ENCODE results near the gene PCBP1.
"Not testable (repeated sequence)": the region's sequence is repeated elsewhere in the genome, so short reads cannot be mapped to it uniquely, and the experiment has no call there.

PCBP1 gene

DNA sequence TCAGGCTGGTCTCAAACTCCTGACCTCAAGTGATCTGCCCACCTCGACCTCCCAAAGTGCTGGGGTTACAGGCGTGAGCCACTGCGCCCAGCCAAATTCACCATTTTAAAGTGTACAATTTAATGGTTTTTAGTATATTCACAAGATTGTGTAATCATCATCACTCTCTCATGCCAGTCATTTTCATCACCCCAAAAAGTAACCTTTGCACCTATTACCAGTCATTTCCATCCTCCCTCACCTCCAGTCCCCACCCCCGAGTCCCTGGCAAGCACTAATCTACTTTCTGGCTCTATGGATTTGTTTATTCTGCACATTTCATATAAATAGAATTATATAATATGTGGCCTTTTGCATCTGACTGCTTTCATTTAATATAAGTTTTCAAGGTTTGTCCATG is 10.8 kb downstream of the PCBP1 start:
- no peak for DNase-seq (ENCODE audit: low read depth in 2 of 2)

DNA sequence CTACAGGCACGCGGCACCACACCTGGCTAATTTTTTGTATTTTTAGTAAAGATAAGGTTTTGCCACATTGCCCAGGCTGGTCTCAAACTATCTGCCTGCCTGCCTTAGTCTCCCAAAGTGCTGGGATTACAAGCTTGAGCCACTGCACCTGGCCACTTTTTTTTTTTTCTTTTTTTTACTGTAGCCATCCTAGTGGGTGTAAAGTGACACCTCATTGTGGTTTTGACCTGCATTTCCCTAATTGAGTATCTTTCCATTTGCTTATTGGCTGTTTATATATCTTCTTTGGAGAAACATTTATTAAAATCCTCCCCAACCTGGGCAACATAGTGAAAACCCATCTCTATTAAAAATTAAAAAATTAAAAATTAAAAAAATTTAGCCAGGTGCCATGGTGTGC is 12.0 kb downstream of the PCBP1 start:
- no peak for DNase-seq (ENCODE audit: low read depth in 2 of 2)

- no peak for DNase-seq (ENCODE audit: low read depth in 2 of 2)
Measured at GRCh38 chr2:70101174-70101573, 13.9 kb downstream of the PCBP1 start.

GRCh38 chr2:70101686-70102085 is 14.4 kb downstream of the PCBP1 start:
- DNase-seq (ENCODE audit: low read depth in 2 of 2), result not testable (repeated sequence)

GRCh38 chr2:70102323-70102905 is 15.1 kb downstream of the PCBP1 start:
- DNase-seq (ENCODE audit: low read depth in 2 of 2), result not testable (repeated sequence)

- no peak for DNase-seq (ENCODE audit: low read depth in 2 of 2)
Measured at GRCh38 chr2:70103531-70104061, 16.3 kb downstream of the PCBP1 start.

DNA sequence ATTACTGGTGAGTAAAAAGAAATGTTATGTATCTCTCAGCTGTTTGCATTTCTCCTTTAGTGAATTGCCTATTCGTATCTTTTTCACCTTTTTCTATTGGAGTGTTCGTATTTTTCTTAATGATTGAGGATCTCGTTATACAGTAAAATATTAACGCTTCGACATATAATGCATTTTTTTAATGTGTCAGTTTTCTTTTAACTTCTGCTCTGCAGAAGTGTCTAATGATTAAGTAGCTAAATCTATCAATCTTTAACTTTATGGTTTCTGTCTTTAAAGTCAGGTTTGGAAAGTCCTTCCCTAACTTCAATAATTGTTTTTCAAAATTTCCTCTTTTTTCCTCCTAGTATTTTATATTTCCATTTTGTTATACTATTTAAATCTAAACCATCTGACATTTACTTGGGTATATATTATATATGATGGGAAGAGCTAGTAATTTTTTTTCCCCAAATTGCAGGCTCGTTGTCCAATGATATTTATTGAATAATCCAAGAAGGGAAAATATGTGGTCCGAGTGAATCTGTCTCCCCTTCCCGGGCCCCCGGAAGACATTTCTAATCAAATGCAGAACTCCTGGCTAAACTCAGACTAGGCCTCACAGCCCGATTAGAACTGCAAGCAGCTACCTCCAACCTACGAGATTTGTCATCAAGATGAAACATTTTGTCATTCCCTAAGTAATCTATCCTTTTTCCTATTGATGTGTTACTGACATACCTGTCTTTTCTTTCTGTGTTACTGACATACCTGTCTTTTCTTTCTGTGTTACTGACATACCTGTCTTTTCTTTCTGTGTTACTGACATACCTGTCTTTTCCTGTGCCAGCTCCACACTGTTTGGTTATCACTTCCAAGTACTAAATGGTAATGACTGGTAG is 17.2 kb downstream of the PCBP1 start:
- DNase-seq (ENCODE audit: low read depth in 2 of 2), result no peak

DNA sequence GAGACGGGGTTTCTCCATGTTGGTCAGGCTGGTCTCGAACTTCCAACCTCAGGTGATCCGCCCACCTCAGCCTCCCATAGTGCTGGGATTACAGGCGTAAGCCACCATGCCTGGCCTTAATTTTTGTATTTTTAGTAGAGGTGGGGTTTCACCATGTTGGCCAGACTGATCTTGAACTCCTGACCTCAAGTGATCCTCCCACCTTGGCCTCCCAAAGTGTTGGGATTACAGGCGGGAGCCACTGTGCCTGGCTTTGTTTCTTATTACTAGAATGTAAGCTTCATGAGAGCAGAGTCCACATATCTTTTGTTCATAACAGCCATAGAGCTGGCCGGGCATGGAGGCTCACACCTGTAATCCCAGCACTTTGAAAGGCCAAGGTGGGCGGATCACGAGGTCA is 18.9 kb downstream of the PCBP1 start:
- not testable (repeated sequence) for DNase-seq (ENCODE audit: low read depth in 2 of 2)

- DNase-seq (ENCODE audit: low read depth in 2 of 2), result not testable (repeated sequence)
Measured at GRCh38 chr2:70110397-70110796, 23.1 kb downstream of the PCBP1 start.

GRCh38 chr2:70111752-70112591 is 24.7 kb downstream of the PCBP1 start:
- no peak for DNase-seq (ENCODE audit: low read depth in 2 of 2)

- no peak for DNase-seq (ENCODE audit: low read depth in 2 of 2)
Measured at GRCh38 chr2:70113359-70114070, 26.2 kb downstream of the PCBP1 start.

- no peak for DNase-seq (ENCODE audit: low read depth in 2 of 2)
Measured at GRCh38 chr2:70115646-70116442, 28.6 kb downstream of the PCBP1 start.

DNA sequence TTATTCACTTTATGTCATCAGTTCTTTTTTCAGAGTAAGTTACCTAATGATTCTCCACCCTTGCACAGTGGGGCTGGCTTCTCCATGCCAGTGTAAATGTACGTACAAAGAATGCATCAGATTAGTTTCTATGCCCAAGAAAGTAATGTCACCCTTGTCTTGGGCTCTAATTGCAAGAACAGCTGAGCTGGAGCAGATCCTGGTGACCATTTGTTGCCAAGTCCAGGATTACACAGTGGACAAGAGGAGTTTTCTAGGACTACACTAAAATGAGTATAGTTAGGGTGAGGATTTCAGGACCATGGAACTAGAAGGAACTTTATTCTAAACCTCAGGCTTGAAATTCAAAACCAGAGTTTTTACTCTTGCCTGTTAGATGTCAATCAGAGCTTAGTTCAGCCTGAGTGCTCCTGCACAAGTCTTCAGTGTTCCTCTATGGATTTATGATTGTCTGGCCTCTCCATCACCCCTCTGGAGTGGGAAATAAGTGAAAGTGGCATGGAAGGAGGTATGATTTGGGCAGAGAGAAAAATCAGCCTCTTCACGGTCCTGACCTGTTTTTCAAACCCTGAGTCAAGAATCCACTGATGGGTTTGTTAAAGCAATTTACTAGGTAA is 29.8 kb downstream of the PCBP1 start:
- no peak for DNase-seq (ENCODE audit: low read depth in 2 of 2)

DNA sequence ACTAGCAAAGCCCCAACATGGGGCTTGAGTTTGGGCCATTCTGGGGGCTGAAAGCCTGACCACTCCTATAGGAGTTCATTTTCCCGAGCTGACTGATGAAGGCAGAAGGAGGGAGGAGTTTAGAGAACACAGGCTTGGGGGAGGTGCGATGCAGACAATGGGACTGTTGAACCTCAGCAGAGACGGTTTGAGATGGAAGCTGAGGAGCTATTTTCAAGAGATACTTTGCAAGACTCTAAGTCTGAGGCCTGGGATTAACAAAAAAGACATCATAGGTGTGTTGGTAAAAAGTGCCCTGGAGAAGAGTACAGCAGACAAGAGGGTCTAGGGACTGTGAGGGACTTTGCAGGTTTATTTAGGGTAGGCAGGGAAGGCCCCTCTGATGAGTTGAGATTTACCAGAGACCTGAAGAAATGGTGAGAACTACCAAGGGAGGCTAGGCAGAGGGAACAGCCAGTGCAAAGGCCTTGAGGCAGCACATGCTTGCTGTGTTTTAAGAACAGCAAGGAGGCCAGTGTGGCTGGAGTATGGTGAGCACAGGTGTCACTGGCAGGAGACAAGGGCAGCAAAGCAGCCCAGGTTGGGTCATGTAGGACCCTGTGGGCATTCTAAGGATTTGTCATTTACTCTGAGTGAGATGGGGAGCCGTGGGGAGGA is 31.6 kb downstream of the PCBP1 start:
- DNase-seq (ENCODE audit: low read depth in 2 of 2), result no peak

GRCh38 chr2:70121627-70122372 is 34.5 kb downstream of the PCBP1 start:
- DNase-seq (ENCODE audit: low read depth in 2 of 2), result no peak

GRCh38 chr2:70122470-70122869 is 35.2 kb downstream of the PCBP1 start:
- no peak for DNase-seq (ENCODE audit: low read depth in 2 of 2)

GRCh38 chr2:70123051-70123828 is 36.0 kb downstream of the PCBP1 start:
- no peak for DNase-seq (ENCODE audit: low read depth in 2 of 2)

- DNase-seq (ENCODE audit: low read depth in 2 of 2), result no peak
Measured at GRCh38 chr2:70123829-70124116, 36.5 kb downstream of the PCBP1 start.

Measured in activated CD4-positive, alpha-beta T cell treated with anti-CD3 and anti-CD28 coated beads for 24 hours (primary cell).